Mesodermal cell (in vitro differentiated cells): ENCODE results near the gene BEND3.
"Not testable (repeated sequence)": the region's sequence is repeated elsewhere in the genome, so short reads cannot be mapped to it uniquely, and the experiment has no call there.

Source experiments
- H3K27ac ChIP-seq: 2 replicates; pipeline ENCODE4 v1.7.0; 2013; ENCODE audit warnings: mild to moderate bottlenecking, low read depth, low read length, moderate library complexity; ENCODE audit not compliant: severe bottlenecking
- H3K36me3 ChIP-seq: 2 replicates; pipeline ENCODE4 v1.7.1; 2013; ENCODE audit warnings: mild to moderate bottlenecking, low read length, moderate library complexity; ENCODE audit not compliant: control insufficient read depth, insufficient read depth
- H3K4me1 ChIP-seq: one replicate; pipeline ENCODE4 v1.7.1; 2013; ENCODE audit warnings: mild to moderate bottlenecking, low read length; ENCODE audit not compliant: insufficient read depth, control insufficient read depth, poor library complexity, severe bottlenecking
- H3K4me3 ChIP-seq: 2 replicates; pipeline ENCODE4 v1.7.0; 2013; ENCODE audit warnings: low read length, control low read depth, mild to moderate bottlenecking; ENCODE audit not compliant: insufficient read depth, poor library complexity, severe bottlenecking; ENCODE audit errors: extremely low read depth
- H3K9me3 ChIP-seq: 2 replicates; pipeline ENCODE4 v1.7.1; 2013; ENCODE audit warnings: mild to moderate bottlenecking, low read length, moderate library complexity; ENCODE audit not compliant: control insufficient read depth
- WGBS, 2 experiments: methylation state at CpG; one replicate each; pipeline ENCODE4 v1.1.5; 2013; ENCODE audit warnings: missing lambda C conversion rate in 2 of 2; ENCODE audit not compliant: insufficient coverage in 2 of 2; 5-methylcytosine and 5-hydroxymethylcytosine counted together

BEND3 gene

DNA sequence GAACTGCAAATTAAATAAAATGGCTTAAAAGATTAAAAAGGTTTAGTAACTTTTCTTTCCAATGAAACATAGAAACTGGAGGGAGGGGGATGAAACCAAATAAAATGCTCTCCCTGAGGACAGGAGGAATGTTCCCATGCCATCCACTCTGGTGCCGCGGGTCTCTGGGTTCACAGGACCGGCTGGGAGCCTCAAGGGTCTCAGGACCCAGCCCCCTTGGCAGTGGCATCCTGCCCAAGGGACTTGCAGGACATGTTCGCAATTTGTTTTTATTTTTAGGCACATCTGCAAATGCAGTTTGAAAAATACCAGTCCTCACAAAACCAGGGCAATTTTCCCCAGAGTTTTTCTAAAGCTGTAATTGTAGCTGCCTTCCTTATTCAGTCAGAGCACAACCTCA is 7.5 kb downstream of the BEND3 start:
- H3K9me3 ChIP-seq, result no peaks in the 10 kb centered on the region
- no peak overlapping the region for H3K4me3 ChIP-seq
- no peaks in the 10 kb centered on the region for H3K36me3 ChIP-seq
- peaks cover 5% of the 10 kb centered on the region for H3K4me1 ChIP-seq
- no peak overlapping the region for H3K27ac ChIP-seq
- WGBS, 2 experiments, result 91 to 92% methylated on average over 4 of the region's 4 CpGs

DNA sequence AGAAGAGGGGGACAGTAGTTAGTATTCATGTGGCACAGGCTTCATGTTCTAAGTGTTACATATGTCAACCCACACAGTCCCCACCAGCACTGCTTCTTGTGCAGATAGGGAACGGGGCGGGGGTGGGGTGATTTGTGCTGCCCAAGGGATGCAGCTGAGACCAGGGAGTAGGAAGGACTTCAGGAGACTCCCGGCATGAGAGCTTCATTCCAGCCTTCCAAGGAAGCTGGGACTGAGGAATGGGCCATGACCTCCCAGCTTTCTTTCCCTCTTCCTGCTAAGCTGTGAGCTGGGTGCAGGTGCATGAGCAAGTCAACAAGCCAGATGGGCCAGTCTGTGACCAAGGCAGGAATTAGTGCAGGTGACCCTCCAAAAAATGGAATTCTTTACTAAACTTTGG is 9.2 kb downstream of the BEND3 start:
- peaks cover 5% of the 10 kb centered on the region for H3K4me1 ChIP-seq
- WGBS, 2 experiments, result 47 to 53% methylated on average over 2 to 3 of the region's 3 CpGs
- no peak overlapping the region for H3K27ac ChIP-seq

DNA sequence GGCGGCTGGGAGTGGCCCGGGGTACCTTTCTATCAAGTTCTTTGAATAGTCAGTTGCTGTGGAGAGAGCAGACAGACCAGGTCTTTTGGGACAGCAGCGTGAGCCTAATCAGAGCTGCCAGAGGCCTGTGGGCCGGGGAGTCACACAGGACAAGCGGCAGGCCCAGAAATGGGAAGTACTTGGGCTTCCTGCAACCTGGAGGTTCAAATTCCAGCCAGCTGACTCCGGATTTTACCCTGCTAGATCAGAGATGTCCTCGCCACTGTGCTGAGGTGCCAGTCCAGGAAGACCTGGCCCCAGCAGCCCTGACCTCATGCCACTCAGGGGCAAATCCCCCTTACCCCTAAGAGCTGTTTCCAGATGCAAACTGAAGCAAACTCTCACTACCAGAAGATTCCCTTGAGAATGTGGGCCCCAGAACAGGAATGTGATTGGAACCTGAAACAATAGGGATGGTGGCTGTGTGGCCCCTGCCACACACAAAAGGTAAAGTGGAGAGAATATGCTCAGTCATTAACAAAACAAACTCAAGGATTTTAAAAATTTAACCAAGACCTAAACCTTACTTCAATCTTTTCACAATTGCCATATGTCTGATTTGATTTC is 9.7 kb downstream of the BEND3 start:
- H3K4me3 ChIP-seq, result no peak overlapping the region
- H3K4me1 ChIP-seq, result peaks cover 5% of the 10 kb centered on the region
- H3K27ac ChIP-seq, result no peak overlapping the region
- WGBS, 2 experiments, result 80 to 89% methylated on average over 6 to 7 of the region's 7 CpGs
- no peaks in the 10 kb centered on the region for H3K9me3 ChIP-seq
- no peaks in the 10 kb centered on the region for H3K36me3 ChIP-seq

More for the DNA sequence above, 9.2 kb downstream of the BEND3 start:
- no peaks in the 10 kb centered on the region for H3K36me3 ChIP-seq
- H3K9me3 ChIP-seq, result no peaks in the 10 kb centered on the region
- H3K4me3 ChIP-seq, result no peak overlapping the region

DNA sequence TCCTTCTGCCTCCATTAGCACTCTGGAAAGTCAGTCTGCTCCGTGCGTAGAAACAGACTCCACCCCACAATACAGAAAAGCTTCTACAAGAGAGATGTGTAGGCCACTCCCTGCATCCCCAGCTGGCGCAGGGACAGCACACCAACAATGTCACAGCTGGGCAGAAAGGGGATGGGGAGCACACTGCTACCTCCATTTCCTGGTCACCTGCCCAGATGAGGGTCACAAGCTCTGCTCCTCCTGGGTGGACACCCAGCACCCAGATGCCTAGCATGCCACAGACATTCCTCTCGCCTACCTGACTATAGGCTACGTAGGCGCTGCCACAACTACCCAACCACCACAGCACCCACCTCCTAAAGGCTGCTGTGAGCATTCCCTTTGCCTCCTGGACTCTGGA is 12.2 kb downstream of the BEND3 start:
- H3K36me3 ChIP-seq, result peaks cover 3% of the 10 kb centered on the region
- H3K4me3 ChIP-seq, result no peak overlapping the region
- WGBS, 2 experiments, result 88 to 100% methylated on average over 6 of the region's 6 CpGs
- H3K9me3 ChIP-seq, result no peaks in the 10 kb centered on the region
- H3K27ac ChIP-seq, result no peak overlapping the region
- H3K4me1 ChIP-seq, result peaks cover 5% of the 10 kb centered on the region

GRCh38 chr6:107102414-107102805 is 12.9 kb downstream of the BEND3 start:
- Histone ChIP-seq H3K9me3 (no peaks in the 10 kb centered on the region), H3K4me3 (no peak overlapping the region), H3K27ac (no peak overlapping the region), H3K4me1 (peaks cover 5% of the 10 kb centered on the region), H3K36me3 (peaks cover 6% of the 10 kb centered on the region)
- 85 to 95% methylated on average over 3 to 6 of the region's 7 CpGs for WGBS, 2 experiments

DNA sequence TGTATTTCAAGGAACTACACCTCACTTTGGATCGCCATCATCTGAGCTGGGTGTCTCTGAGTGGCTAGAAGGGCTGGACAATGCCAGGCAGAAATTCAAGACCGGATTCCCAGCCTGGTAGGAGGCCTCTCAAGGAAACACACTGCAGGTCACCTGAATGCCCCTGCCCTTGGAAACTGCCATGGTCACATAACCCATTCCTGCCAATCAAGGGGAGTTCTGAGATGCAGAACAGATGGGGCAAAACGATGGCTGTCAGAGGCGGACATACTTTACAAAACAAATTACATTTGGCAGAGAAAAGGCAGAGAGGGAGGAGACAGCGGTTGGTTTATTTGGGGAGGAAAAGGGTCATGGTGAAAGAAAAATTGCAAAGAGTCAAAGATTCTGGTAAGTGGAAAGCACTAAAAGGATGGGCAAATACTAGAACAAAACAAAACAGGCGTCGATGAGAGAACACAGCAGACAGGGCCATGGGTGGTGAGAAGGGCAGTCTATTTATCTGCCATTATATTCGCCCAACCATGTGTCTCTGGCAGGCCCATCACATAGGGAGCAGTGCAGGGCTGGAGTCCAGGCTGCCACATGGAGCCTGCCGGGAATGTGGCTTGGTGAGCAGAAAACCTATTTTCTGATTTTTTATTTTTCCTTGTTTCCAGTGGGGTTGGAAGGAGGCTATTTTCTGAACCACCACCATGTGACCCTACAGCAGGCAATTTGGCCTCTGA is 13.5 kb downstream of the BEND3 start:
- H3K27ac ChIP-seq, result no peak overlapping the region
- H3K9me3 ChIP-seq, result no peaks in the 10 kb centered on the region
- H3K36me3 ChIP-seq, result peaks cover 8% of the 10 kb centered on the region
- 91 to 98% methylated on average over 4 of the region's 9 CpGs for WGBS, 2 experiments
- H3K4me1 ChIP-seq, result peaks cover 5% of the 10 kb centered on the region
- no peak overlapping the region for H3K4me3 ChIP-seq

DNA sequence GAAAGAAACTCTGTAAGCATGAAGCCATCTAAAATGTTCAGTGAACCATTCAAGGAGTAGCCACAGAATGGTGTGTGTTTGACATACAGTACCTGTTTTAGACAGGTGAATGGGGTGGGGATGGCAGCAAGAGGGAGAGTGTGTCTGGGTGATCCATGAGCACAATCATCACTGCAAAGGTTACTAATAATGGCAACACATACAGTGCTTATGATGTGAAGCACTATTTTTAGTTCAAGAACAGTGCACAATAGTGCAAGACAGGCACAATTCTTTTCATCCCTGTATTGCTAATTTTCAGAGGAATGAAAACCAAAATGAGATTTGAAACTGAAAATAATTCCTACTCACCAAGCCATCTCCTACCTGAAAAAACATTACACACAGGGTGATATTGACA is 14.1 kb downstream of the BEND3 start:
- no peak overlapping the region for H3K4me3 ChIP-seq
- no peak overlapping the region for H3K27ac ChIP-seq
- H3K4me1 ChIP-seq, result peaks cover 5% of the 10 kb centered on the region
- H3K36me3 ChIP-seq, result peaks cover 13% of the 10 kb centered on the region
- H3K9me3 ChIP-seq, result no peaks in the 10 kb centered on the region

- H3K9me3 ChIP-seq, result no peaks in the 10 kb centered on the region
- H3K4me3 ChIP-seq, result no peak overlapping the region
- no peak overlapping the region for H3K27ac ChIP-seq
- 85 to 91% methylated on average over 8 to 9 of the region's 14 CpGs for WGBS, 2 experiments
- peaks cover 16% of the 10 kb centered on the region for H3K36me3 ChIP-seq
- no peaks in the 10 kb centered on the region for H3K4me1 ChIP-seq
These were observed 16.6 kb downstream of the BEND3 start for GRCh38 chr6:107098436-107099307.

DNA sequence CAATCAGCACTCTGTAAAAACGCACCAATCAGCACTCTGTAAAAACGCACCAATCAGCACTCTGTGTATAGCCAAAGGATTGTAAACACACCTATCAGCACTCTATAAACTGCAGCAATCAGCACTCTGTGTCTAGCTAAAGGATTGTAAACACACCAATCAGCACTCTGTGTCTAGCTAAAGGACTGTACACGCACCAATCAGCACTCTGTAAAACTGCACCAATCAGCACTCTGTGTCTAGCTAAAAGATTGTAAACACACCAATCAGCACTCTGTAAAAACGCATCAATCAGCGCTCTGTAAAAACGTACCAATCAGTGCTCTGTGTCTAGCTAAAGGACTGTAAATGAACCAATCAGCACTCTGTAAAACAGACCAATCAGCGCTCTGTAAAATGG is 30.9 kb downstream of the BEND3 start:
- H3K4me1 ChIP-seq, H3K4me3 ChIP-seq, H3K27ac ChIP-seq, H3K9me3 ChIP-seq, H3K36me3 ChIP-seq: not testable (repeated sequence)
- WGBS, 2 experiments, result 89 to 94% methylated on average over 5 to 7 of the region's 7 CpGs

GRCh38 chr6:107083921-107084320 is 31.4 kb downstream of the BEND3 start:
- no peaks in the 10 kb centered on the region for H3K4me1 ChIP-seq
- WGBS, 2 experiments, result 93 to 100% methylated on average over 4 to 6 of the region's 6 CpGs
- H3K36me3 ChIP-seq, result peaks cover 8% of the 10 kb centered on the region
- H3K9me3 ChIP-seq, result no peaks in the 10 kb centered on the region
- H3K27ac ChIP-seq, result no peak overlapping the region
- H3K4me3 ChIP-seq, result no peak overlapping the region
